MCF 10A (cell line): ENCODE measurements around the gene GON7. TPM values are rescaled to one million over a fixed set of nuclear protein-coding genes. Genes with fewer than 3 reads are reported as not detected.
A peak's percentile ranks its signal among the peaks of the same experiment; 100 is the strongest.

ENCODE experiments used
- BruUV-seq: library from RNA; stranded (reverse); fragments of 400-500 nt; replicated peaks from 2 replicates; lab custom pipeline; 2021; lab: Mats Ljungman, UMichigan
- CTCF ChIA-PET: fragments of 300-600 bp; sonication (Branson Sonifier 250); formaldehyde crosslinking; extraction: SDS; loops from one replicate; lab custom pipeline; 2021; ENCODE audit warnings: antibody characterized with exemption, inconsistent platforms; lab: Yijun Ruan, JAX
- POLR2A ChIA-PET: fragments of 300-600, 350-650 bp; sonication (Branson Sonifier 250); formaldehyde crosslinking; extraction: SDS; loops from one replicate; lab custom pipeline; 2020; ENCODE audit warnings: antibody characterized with exemption, inconsistent platforms; lab: Yijun Ruan, JAX
- DNase-seq: peaks from one replicate; pipeline ENCODE4 v3.0.0-alpha.2; 2018; ENCODE audit not compliant: unreplicated experiment
- H3K27ac Mint-ChIP-seq: one replicate; pipeline ENCODE4 v1.8.0; 2022; ENCODE audit warnings: mild to moderate bottlenecking, low read depth, mixed read lengths; ENCODE audit not compliant: unreplicated experiment
- H3K27me3 Mint-ChIP-seq: one replicate; pipeline ENCODE4 v1.8.0; 2022; ENCODE audit warnings: mixed read lengths; ENCODE audit not compliant: insufficient read depth, unreplicated experiment
- H3K36me3 Mint-ChIP-seq: one replicate; pipeline ENCODE4 v1.8.0; 2022; ENCODE audit warnings: mild to moderate bottlenecking, moderate library complexity, mixed read lengths; ENCODE audit not compliant: insufficient read depth, unreplicated experiment
- H3K4me1 Mint-ChIP-seq: one replicate; pipeline ENCODE4 v1.8.0; 2022; ENCODE audit warnings: mixed read lengths; ENCODE audit not compliant: insufficient read depth, unreplicated experiment
- H3K4me3 Mint-ChIP-seq: one replicate; pipeline ENCODE4 v1.8.0; 2022; ENCODE audit warnings: mild to moderate bottlenecking, moderate library complexity, mixed read lengths; ENCODE audit not compliant: unreplicated experiment
- H3K9me3 Mint-ChIP-seq: one replicate; pipeline ENCODE4 v1.8.0; 2022; ENCODE audit warnings: mixed read lengths; ENCODE audit not compliant: unreplicated experiment
- intact Hi-C: fragments of 100-400 bp; cut with micrococcal nuclease; formaldehyde crosslinking; loops from 2 replicates; pipeline ENCODE4 v1.14.1; 2022
- total RNA-seq: library from RNA; stranded (reverse); gene quantifications from 2 replicates; pipeline ENCODE4 v1.2.3, GENCODE V29; 2022
- TF ChIP-seq, protein P1 (sequence below): fragments of 200-600 bp; IDR thresholded peaks from one replicate; pipeline ENCODE4 v1.8.0; 2022; ENCODE audit warnings: antibody characterized with exemption, mild to moderate bottlenecking; ENCODE audit not compliant: unreplicated experiment

GON7 gene
- total RNA-seq, 1 experiment from 2014 or later: 9.9 TPM

GRCh38 chr14:93245764-93246420, 39.0 kb upstream of the GON7 start:
- ChIA-PET POLR2A (interaction anchor here (0.6 kb wide), 1 partner anchor 815 kb away, joined by 3 read pairs; no protein-coding TSS in a partner anchor), CTCF (interaction anchor here (0.6 to 1.7 kb wide), 3 partner anchors 11 to 58 kb away, joined by 3 to 7 read pairs (median 3); no protein-coding TSS in a partner anchor)
- H3K36me3 Mint-ChIP-seq: peaks cover 80% of the 10 kb centered on the region
- intact Hi-C loops: no loop called here
- TF ChIP-seq, protein P1, sequence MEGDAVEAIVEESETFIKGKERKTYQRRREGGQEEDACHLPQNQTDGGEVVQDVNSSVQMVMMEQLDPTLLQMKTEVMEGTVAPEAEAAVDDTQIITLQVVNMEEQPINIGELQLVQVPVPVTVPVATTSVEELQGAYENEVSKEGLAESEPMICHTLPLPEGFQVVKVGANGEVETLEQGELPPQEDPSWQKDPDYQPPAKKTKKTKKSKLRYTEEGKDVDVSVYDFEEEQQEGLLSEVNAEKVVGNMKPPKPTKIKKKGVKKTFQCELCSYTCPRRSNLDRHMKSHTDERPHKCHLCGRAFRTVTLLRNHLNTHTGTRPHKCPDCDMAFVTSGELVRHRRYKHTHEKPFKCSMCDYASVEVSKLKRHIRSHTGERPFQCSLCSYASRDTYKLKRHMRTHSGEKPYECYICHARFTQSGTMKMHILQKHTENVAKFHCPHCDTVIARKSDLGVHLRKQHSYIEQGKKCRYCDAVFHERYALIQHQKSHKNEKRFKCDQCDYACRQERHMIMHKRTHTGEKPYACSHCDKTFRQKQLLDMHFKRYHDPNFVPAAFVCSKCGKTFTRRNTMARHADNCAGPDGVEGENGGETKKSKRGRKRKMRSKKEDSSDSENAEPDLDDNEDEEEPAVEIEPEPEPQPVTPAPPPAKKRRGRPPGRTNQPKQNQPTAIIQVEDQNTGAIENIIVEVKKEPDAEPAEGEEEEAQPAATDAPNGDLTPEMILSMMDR: no peak
- H3K27ac Mint-ChIP-seq: no peak overlapping the region
- DNase-seq: no peak
- no peaks in the 10 kb centered on the region for H3K27me3 Mint-ChIP-seq
- no peak overlapping the region for H3K4me3 Mint-ChIP-seq
- H3K9me3 Mint-ChIP-seq: no peaks in the 10 kb centered on the region
- BruUV-seq: no TSS peak
- H3K4me1 Mint-ChIP-seq: no peaks in the 10 kb centered on the region

GRCh38 chr14:93240678-93241000, 33.8 kb upstream of the GON7 start:
- Mint-ChIP-seq H3K27ac (peak overlapping the region; percentile 54), H3K4me3 (no peak overlapping the region), H3K36me3 (peaks cover 47% of the 10 kb centered on the region), H3K27me3 (no peaks in the 10 kb centered on the region), H3K4me1 (no peaks in the 10 kb centered on the region), H3K9me3 (no peaks in the 10 kb centered on the region)
- TF ChIP-seq, protein P1: no peak
- ChIA-PET CTCF (interaction anchor here (0.7 kb wide), 1 partner anchor 655 kb away, joined by 3 read pairs; no protein-coding TSS in a partner anchor), POLR2A (interaction anchor here (1.0 to 1.4 kb wide), 2 partner anchors 10 to 34 kb away, joined by 4 read pairs; partner anchors contain the start of gene GON7)
- BruUV-seq: no TSS peak
- DNase-seq: no peak
- intact Hi-C loops: loop anchor here (2.0 kb wide), 1 partner anchor 90 kb away; no protein-coding TSS in a partner anchor

- DNase-seq: peak; percentile 60
- TF ChIP-seq, protein P1: no peak
- Mint-ChIP-seq H3K36me3 (peaks cover 42% of the 10 kb centered on the region), H3K27me3 (no peaks in the 10 kb centered on the region), H3K27ac (peak overlapping the region; percentile 54), H3K4me3 (no peak overlapping the region), H3K4me1 (peaks cover 4% of the 10 kb centered on the region), H3K9me3 (no peaks in the 10 kb centered on the region)
- no TSS peak for BruUV-seq
- intact Hi-C loops: loop anchor here (2.0 kb wide), 1 partner anchor 91 kb away; no protein-coding TSS in a partner anchor
- CTCF ChIA-PET: interaction anchor here (0.6 to 0.7 kb wide), 4 partner anchors 14 to 655 kb away, joined by 3 to 4 read pairs (median 3); no protein-coding TSS in a partner anchor
- POLR2A ChIA-PET: interaction anchor here (1.0 to 1.4 kb wide), 3 partner anchors 10 to 34 kb away, joined by 3 to 4 read pairs (median 4); partner anchors contain the start of gene GON7
These were observed 33.2 kb upstream of the GON7 start for GRCh38 chr14:93239869-93240677.
